Activated naive CD8-positive, alpha-beta T cell treated with anti-CD3 and anti-CD28 coated beads, Interleukin-2, amount 50 U/mL, for 16 hours (primary cell): ENCODE measurements around the gene RPSA.
"Not testable (repeated sequence)": the region's sequence is repeated elsewhere in the genome, so short reads cannot be mapped to it uniquely, and the experiment has no call there.

ENCODE experiments used
- DNase-seq: peaks from one replicate; pipeline ENCODE4 v3.0.0-alpha.2; 2020; ENCODE audit warnings: low read depth, low spot score

RPSA gene

GRCh38 chr3:39388741-39389248, 17.7 kb upstream of the RPSA start:
- DNase-seq = no peak

- no peak for DNase-seq
Observed at GRCh38 chr3:39390181-39390580, 16.3 kb upstream of the RPSA start.

- no peak for DNase-seq
Observed at GRCh38 chr3:39396690-39397089, 9.8 kb upstream of the RPSA start.

GRCh38 chr3:39398700-39399099, 7.8 kb upstream of the RPSA start:
- DNase-seq = no peak

GRCh38 chr3:39401983-39402382, 4.5 kb upstream of the RPSA start:
- no peak for DNase-seq

GRCh38 chr3:39404943-39405686, 1.4 kb upstream of the RPSA start:
- no peak for DNase-seq

- DNase-seq = no peak
Observed at GRCh38 chr3:39405687-39406367, 693 bp upstream of the RPSA start.

- no peak for DNase-seq
Observed at GRCh38 chr3:39407259-39407629, 724 bp downstream of the RPSA start.

- no peak for DNase-seq
Observed at GRCh38 chr3:39407773-39408492, 1.4 kb downstream of the RPSA start.

GRCh38 chr3:39408493-39409372, 2.2 kb downstream of the RPSA start:
- DNase-seq = no peak

GRCh38 chr3:39409514-39410136, 3.1 kb downstream of the RPSA start:
- no peak for DNase-seq

- DNase-seq = no peak
Observed at GRCh38 chr3:39410893-39411292, 4.4 kb downstream of the RPSA start.

GRCh38 chr3:39412668-39413260, 6.2 kb downstream of the RPSA start:
- DNase-seq = no peak

GRCh38 chr3:39413691-39414420, 7.3 kb downstream of the RPSA start:
- no peak for DNase-seq

GRCh38 chr3:39414421-39414907, 7.9 kb downstream of the RPSA start:
- DNase-seq = no peak

- DNase-seq = not testable (repeated sequence)
Observed at GRCh38 chr3:39415302-39415701, 8.8 kb downstream of the RPSA start.

GRCh38 chr3:39415983-39416382, 9.5 kb downstream of the RPSA start:
- no peak for DNase-seq

- DNase-seq = not testable (repeated sequence)
Observed at GRCh38 chr3:39416998-39417397, 10.5 kb downstream of the RPSA start.

GRCh38 chr3:39418556-39419225, 12.2 kb downstream of the RPSA start:
- DNase-seq = not testable (repeated sequence)
